GM12875 (cell line): ENCODE measurements around the gene EBF4.
A peak's percentile ranks its signal among the peaks of the same experiment; 100 is the strongest.

ENCODE experiments used
- H3K4me3 ChIP-seq: one replicate; pipeline ENCODE4 v1.5.1; 2011; ENCODE audit warnings: low read depth, low read length, control low read depth
- TF ChIP-seq, protein P1 (sequence below): IDR thresholded peaks from 2 replicates; pipeline ENCODE4 v1.5.1; 2011; ENCODE audit warnings: low read depth, mild to moderate bottlenecking, control low read depth, inconsistent platforms, low read length, moderate library complexity, borderline replicate concordance; ENCODE audit not compliant: insufficient read depth

The EBF4 gene

DNA sequence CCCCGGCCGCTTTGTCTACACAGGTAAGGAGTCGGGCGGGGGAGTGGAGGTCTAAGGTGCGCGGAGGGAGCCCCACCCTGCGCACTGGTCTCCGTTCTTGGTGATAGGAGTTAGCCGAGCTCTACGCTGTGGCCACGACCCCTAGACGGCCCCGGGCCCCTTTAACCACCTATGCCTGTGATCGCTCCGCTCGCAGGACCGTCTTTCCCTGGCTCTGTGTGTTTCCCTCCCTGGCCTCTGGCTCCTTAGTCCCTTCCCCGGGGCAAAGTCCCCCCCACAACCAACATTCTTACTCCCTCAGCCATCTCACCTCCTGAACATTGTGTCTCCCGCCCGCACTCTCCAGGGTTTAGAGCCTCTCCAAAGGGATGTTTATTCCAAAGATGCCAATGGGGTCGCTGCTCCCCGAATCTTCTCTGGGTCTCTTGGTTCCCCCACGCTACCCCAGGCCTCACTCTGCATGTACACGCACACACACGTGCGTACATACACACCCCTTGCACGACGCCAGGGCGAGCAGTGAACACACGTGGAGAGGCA is 57.4 kb downstream of the EBF4 start:
- H3K4me3 ChIP-seq: no peak overlapping the region
- TF ChIP-seq, protein P1, sequence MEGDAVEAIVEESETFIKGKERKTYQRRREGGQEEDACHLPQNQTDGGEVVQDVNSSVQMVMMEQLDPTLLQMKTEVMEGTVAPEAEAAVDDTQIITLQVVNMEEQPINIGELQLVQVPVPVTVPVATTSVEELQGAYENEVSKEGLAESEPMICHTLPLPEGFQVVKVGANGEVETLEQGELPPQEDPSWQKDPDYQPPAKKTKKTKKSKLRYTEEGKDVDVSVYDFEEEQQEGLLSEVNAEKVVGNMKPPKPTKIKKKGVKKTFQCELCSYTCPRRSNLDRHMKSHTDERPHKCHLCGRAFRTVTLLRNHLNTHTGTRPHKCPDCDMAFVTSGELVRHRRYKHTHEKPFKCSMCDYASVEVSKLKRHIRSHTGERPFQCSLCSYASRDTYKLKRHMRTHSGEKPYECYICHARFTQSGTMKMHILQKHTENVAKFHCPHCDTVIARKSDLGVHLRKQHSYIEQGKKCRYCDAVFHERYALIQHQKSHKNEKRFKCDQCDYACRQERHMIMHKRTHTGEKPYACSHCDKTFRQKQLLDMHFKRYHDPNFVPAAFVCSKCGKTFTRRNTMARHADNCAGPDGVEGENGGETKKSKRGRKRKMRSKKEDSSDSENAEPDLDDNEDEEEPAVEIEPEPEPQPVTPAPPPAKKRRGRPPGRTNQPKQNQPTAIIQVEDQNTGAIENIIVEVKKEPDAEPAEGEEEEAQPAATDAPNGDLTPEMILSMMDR: no peak

- H3K4me3 ChIP-seq: no peak overlapping the region
- TF ChIP-seq, protein P1: no peak
These were observed 58.1 kb downstream of the EBF4 start for GRCh38 chr20:2750491-2751251.

DNA sequence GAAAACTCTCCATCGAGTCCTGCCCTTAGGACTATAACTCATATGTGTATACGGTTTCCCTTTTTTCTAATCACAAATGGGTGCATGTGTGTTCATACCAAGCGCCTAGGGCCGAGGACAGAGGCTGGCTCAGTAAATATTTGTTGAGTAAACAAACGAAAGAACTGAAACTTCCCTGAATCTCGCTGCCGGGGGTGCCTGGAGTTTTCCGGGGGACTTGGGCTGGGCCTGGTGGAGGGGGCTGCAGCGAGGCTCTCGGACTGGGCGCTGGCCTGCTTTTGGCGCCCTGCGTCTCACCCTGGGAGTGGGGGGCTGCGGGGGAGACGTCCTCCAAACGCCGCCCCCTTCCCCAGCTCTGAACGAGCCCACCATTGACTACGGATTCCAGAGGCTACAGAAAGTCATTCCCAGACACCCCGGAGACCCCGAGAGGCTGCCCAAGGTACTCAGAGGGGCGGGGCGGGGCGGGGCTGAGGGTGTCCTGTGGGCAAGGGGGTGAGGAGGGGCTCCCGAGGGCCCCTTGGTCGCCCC is 58.8 kb downstream of the EBF4 start:
- TF ChIP-seq, protein P1: no peak
- no peak overlapping the region for H3K4me3 ChIP-seq

GRCh38 chr20:2751878-2752566 is 59.4 kb downstream of the EBF4 start:
- H3K4me3 ChIP-seq: no peak overlapping the region
- TF ChIP-seq, protein P1: peak; percentile 18; the same call in 1 of the 2 replicates

DNA sequence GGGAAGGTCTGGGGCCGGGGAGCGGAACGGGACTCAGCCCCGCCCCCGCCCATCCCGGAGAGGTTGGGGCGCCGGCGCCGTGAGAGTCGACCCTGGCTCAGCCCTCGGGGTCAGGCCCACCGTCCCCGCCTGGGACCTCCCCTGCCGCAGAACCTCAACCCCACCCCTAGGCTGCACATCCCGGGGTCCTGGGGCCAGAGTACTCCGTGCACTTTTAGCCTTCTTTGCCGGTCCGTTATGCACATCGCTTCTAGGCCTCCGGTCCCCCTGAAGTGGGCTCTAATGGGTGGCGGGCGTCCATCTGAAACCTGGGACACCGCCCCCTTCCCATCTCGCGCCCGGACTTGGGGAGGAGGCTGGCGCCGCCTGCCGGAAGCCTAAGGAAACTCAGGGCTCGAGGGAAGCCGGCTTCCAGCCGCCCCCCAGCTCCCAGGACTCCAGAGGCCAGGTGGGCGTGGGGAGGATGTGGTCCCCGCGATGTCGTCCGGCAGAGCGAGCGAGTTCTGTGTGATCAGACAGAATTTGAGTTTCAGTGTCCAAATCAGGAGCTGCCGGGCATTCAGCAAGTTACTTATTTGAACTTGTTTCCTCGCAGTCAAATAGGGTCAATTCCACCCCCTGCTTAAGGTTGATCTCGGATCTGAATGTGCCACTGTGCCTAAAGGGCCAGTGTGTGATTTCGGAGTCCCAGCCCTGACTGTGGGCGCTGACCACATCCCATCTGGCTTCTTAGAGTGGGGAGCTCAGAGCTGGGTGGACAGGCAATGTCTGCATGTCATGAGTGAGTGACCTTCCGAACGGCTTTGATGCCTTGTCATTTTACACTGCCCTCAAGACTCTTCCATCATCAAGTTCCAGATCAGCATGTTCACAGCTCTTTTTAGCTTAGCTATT is 60.2 kb downstream of the EBF4 start:
- no peak overlapping the region for H3K4me3 ChIP-seq
- TF ChIP-seq, protein P1: peak; percentile 81

GRCh38 chr20:2753461-2754040 is 61.0 kb downstream of the EBF4 start:
- TF ChIP-seq, protein P1: no peak
- H3K4me3 ChIP-seq: no peak overlapping the region
